A549 (cell line): ENCODE measurements around the gene BCDIN3D. TPM values are rescaled to one million over a fixed set of nuclear protein-coding genes. Genes with fewer than 3 reads are reported as not detected.
"Not testable (repeated sequence)": the region's sequence is repeated elsewhere in the genome, so short reads cannot be mapped to it uniquely, and the experiment has no call there.

Experiments
- ATAC-seq, 2 experiments: fragments of 200-7000 bp in 1 of 2; fragments of >200 bp in 1 of 2; cut with Nextera tagmentation in 1 of 2; cut with Tn5 transposase in 1 of 2; 3 replicates each; pipeline versions ENCODE4 v1.8.0 to v1.9.1; 2018 to 2020; ENCODE audit warnings: mild to moderate bottlenecking in 1 of 2, moderate library complexity in 1 of 2
- CTCF ChIA-PET: fragments of 300-600 bp; sonication (Branson Sonifier 250); formaldehyde crosslinking; extraction: SDS; loops from one replicate; lab custom pipeline; 2021; ENCODE audit warnings: antibody characterized with exemption, inconsistent platforms; lab: Yijun Ruan, JAX
- POLR2A ChIA-PET: fragments of 350-600 bp; formaldehyde crosslinking; extraction: SDS; loops from one replicate; lab custom pipeline; 2021; ENCODE audit warnings: antibody characterized with exemption, inconsistent platforms; lab: Yijun Ruan, JAX
- DNase-seq, 2 experiments: peaks; one replicate each; pipeline versions ENCODE4 v3.0.0 to v3.0.0-alpha.2; 2011 to 2016; ENCODE audit warnings: low read depth in 1 of 2, low spot score in 1 of 2
- FAIRE-seq: peaks from 2 replicates; lab custom pipeline; 2011; peaks lifted over from hg19 to GRCh38; lab: Jason Lieb, UNC
- H3K27ac ChIP-seq, 2 experiments: fragments of >200 bp; sonication (Bioruptor Twin); formaldehyde crosslinking; 3 replicates each; pipeline ENCODE4 v1.5.1; 2016 to 2017
- H3K4me1 ChIP-seq: fragments of >200 bp; sonication (Bioruptor Twin); formaldehyde crosslinking; 3 replicates; pipeline ENCODE4 v1.6.1; 2016
- H3K4me2 ChIP-seq: fragments of >200 bp; sonication (Bioruptor Twin); formaldehyde crosslinking; 3 replicates; pipeline ENCODE4 v1.6.1; 2016
- H3K4me3 ChIP-seq: fragments of >200 bp; sonication (Bioruptor Twin); formaldehyde crosslinking; 3 replicates; pipeline ENCODE4 v1.5.1; 2016
- H3K9me3 ChIP-seq: fragments of >200 bp; sonication (Bioruptor Twin); formaldehyde crosslinking; 3 replicates; pipeline ENCODE4 v1.6.1; 2016
- CBX2 ChIP-seq: fragments of 200-600 bp; sonication (generic); IDR thresholded peaks from 2 replicates; pipeline ENCODE4 v1.6.1; 2016; ENCODE audit warnings: low read depth, mild to moderate bottlenecking, borderline replicate concordance
- EHF ChIP-seq: fragments of 250-450 bp; sonication (Bioruptor Pico); IDR thresholded peaks from 2 replicates; pipeline ENCODE4 v1.5.0; 2020; ENCODE audit warnings: mild to moderate bottlenecking
- ESRRA ChIP-seq: fragments of 150-350 bp; IDR thresholded peaks from 2 replicates; pipeline ENCODE4 v1.6.1; 2014; ENCODE audit warnings: mild to moderate bottlenecking, low read length, borderline replicate concordance
- FOSB ChIP-seq: fragments of 250-450 bp; sonication (Bioruptor Pico); IDR thresholded peaks from 2 replicates; pipeline ENCODE4 v1.5.0; 2020; ENCODE audit warnings: mild to moderate bottlenecking, moderate library complexity
- FOXS1 ChIP-seq: fragments of 250-450 bp; sonication (Bioruptor Pico); IDR thresholded peaks from 2 replicates; pipeline ENCODE4 v1.5.0; 2020; ENCODE audit warnings: mild to moderate bottlenecking, moderate library complexity
- HOXA7 ChIP-seq: fragments of 250-450 bp; sonication (Bioruptor Pico); IDR thresholded peaks from 2 replicates; pipeline ENCODE4 v1.5.0; 2020; ENCODE audit warnings: mild to moderate bottlenecking, moderate library complexity
- HOXB13 ChIP-seq: fragments of 250-450 bp; sonication (Bioruptor Pico); IDR thresholded peaks from 2 replicates; pipeline ENCODE4 v1.5.0; 2020; ENCODE audit warnings: low read depth, mild to moderate bottlenecking, moderate library complexity
- HOXB5 ChIP-seq: fragments of 250-450 bp; sonication (Bioruptor Pico); IDR thresholded peaks from 2 replicates; pipeline ENCODE4 v1.5.0; 2020; ENCODE audit warnings: mild to moderate bottlenecking, moderate library complexity
- JUN ChIP-seq, 2 experiments: fragments of >200 bp; sonication (Bioruptor Twin); formaldehyde crosslinking; IDR thresholded peaks; 2 replicates in 1 of 2; 3 replicates in 1 of 2; pipeline ENCODE4 v1.6.1; 2016 to 2017
- JUNB ChIP-seq: fragments of >200 bp; sonication (Bioruptor Twin); formaldehyde crosslinking; IDR thresholded peaks from 2 replicates; pipeline ENCODE4 v1.6.1; 2016
- KDM5A ChIP-seq: fragments of 200-600 bp; sonication (generic); IDR thresholded peaks from 2 replicates; pipeline ENCODE4 v1.6.1; 2016; ENCODE audit warnings: antibody characterized with exemption, mild to moderate bottlenecking
- MAZ ChIP-seq: fragments of 150-350 bp; IDR thresholded peaks from 2 replicates; pipeline ENCODE4 v1.6.1; 2014; ENCODE audit warnings: antibody characterized with exemption, low read depth, low read length, borderline replicate concordance
- PHF8 ChIP-seq: fragments of 200-600 bp; sonication (generic); IDR thresholded peaks from 2 replicates; pipeline ENCODE4 v1.6.1; 2016; ENCODE audit warnings: low read depth, mild to moderate bottlenecking, antibody characterized with exemption, moderate library complexity, borderline replicate concordance
- POLR2AphosphoS2 ChIP-seq: conservative IDR thresholded peaks from 2 replicates; pipeline ENCODE4 v1.6.1; 2012; ENCODE audit warnings: low read length, improper control_type of control experiment, inconsistent platforms
- SMC3 ChIP-seq: fragments of >200 bp; sonication (Bioruptor Twin); formaldehyde crosslinking; IDR thresholded peaks from 3 replicates; pipeline ENCODE4 v1.6.1; 2018; ENCODE audit warnings: inconsistent platforms
- TFCP2L1 ChIP-seq: fragments of 250-450 bp; sonication (Bioruptor Pico); IDR thresholded peaks from 2 replicates; pipeline ENCODE4 v1.5.0; 2021; ENCODE audit warnings: mild to moderate bottlenecking
- ZC3H11A ChIP-seq: fragments of 450-650 bp; IDR thresholded peaks from 2 replicates; pipeline ENCODE4 v1.6.1; 2014; ENCODE audit warnings: antibody characterized with exemption, mild to moderate bottlenecking
- ZFP36 ChIP-seq: fragments of 450-650 bp; IDR thresholded peaks from 2 replicates; pipeline ENCODE4 v1.6.1; 2014; ENCODE audit warnings: borderline replicate concordance; ENCODE audit not compliant: partially characterized antibody
- WGBS: methylation state at CpG from one replicate; pipeline ENCODE4 v1.1.6; 2017; ENCODE audit errors: missing lambda C conversion rate; 5-methylcytosine and 5-hydroxymethylcytosine counted together
- polyA plus RNA-seq, 4 experiments: library from polyadenylated mRNA; depleted of rRNA in 3 of 4; stranded (reverse); fragments of >200 nt; fragmentation: RNase III in 1 of 4; extraction: RNeasy Plus Mini Kit Qiagen cat#74134 plus additional on column Dnase treatment in 1 of 4; gene quantifications; 2 replicates in 3 of 4; 3 replicates in 1 of 4; pipeline ENCODE4 v1.2.3, GENCODE V29; 2011 to 2017

Gene BCDIN3D
- polyA plus RNA-seq, 2 of the 4 experiments (the other 2 are of a cell fraction), result 4.2 to 5.8 TPM

DNA sequence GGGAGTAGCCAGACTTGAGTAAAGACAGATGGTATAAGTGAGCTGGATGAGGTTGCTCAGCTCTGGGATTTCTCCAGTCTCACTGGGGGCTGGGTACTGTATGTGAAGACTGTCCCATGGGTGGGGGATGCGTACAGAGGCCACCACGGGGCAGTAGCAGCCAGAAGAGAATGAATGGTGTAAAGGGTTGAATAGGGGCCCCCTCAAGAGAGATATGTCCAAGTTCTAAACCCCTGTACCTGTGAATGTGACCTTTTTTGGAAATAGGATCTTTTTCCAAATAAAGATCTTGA is 21.8 kb upstream of the BCDIN3D start:
- TF ChIP-seq ESRRA (no peak), ZFP36 (no peak)
- POLR2A ChIA-PET, result interaction anchor here (0.5 kb wide), 1 partner anchor 45 kb away, joined by 6 read pairs; no protein-coding TSS in a partner anchor

DNA sequence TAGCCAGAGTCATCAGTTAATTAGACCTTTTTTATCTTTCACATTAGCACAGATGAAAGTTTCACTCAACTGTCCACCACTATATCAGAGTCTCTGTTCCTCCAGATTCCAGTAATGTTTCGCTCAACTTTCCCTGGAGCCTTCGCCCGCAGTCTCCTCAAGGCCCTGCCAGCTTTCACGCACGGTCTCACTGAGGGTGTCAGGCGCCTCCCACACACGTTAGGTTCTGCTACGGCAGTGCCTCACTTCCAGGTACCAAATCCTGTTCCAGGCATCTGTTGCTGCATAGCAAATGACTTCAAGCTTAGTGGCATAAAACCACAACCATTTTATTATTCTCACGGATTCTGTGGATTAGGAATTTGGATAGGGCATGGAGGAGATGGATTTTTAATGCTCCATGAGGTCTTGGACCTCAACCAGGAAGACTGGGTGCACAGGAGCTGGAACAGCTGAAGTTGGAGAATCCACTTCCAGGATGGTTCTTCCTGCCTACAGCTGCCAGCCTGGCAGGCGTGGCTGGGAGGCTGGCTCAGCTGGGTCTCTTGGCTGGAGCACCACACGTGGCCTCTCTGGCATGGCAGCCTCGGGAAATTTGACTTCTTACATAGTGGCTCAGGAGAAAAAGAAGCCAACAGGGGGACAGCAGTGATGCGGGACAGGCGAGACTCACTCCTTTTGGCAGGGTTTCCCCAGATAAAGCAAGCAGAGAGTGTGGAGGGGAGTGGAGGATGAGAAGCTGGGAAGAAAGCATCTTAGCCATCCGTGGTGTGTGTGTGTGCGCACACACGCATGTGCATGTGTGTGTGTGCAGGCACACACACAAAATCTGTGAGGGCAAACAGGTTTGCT is 21.3 kb upstream of the BCDIN3D start:
- ATAC-seq, result no peak
- H3K9me3 ChIP-seq, result no peaks in the 10 kb centered on the region
- ChIA-PET CTCF (interaction anchor here (0.7 to 11.5 kb wide), 11 partner anchors 8 to 207 kb away, joined by 3 to 104 read pairs (median 4); no protein-coding TSS in a partner anchor), POLR2A (interaction anchor here (0.5 kb wide), 1 partner anchor 44 kb away, joined by 6 read pairs; no protein-coding TSS in a partner anchor)
- no peaks in the 10 kb centered on the region; the same call in 2 of the 3 replicates for H3K4me1 ChIP-seq
- WGBS, result 69% methylated on average over 17 of the region's 17 CpGs
- H3K27ac ChIP-seq, result no peak overlapping the region
- no peak for FAIRE-seq
- no peak overlapping the region for H3K4me2 ChIP-seq
- no peak overlapping the region for H3K4me3 ChIP-seq
- no peak for DNase-seq
- TF ChIP-seq TFCP2L1 (CRISPR knock-in tag), result no peak
- TF ChIP-seq KDM5A, result no peak
- TF ChIP-seq FOSB (CRISPR knock-in tag), result no peak
- no peak for TF ChIP-seq EHF
- no peak for TF ChIP-seq JUN (IDR thresholded peaks at IDR 0.05)
- TF ChIP-seq FOXS1 (CRISPR knock-in tag), result no peak
- no peak for TF ChIP-seq PHF8
- TF ChIP-seq ZC3H11A, result no peak
- no peak for TF ChIP-seq MAZ
- TF ChIP-seq SMC3, result no peak
- no peak for TF ChIP-seq POLR2AphosphoS2
- no peak for TF ChIP-seq JUNB
- no peak for TF ChIP-seq HOXB13 (CRISPR knock-in tag)

More for the DNA sequence above, 21.8 kb upstream of the BCDIN3D start:
- H3K9me3 ChIP-seq, result no peaks in the 10 kb centered on the region
- ATAC-seq (no peak), FAIRE-seq (no peak), DNase-seq (no peak)
- H3K4me2 ChIP-seq, result no peak overlapping the region
- no peak overlapping the region for H3K27ac ChIP-seq
- 22% methylated on average over 2 of the region's 2 CpGs for WGBS
- CTCF ChIA-PET, result interaction anchor here (0.7 to 11.5 kb wide), 8 partner anchors 9 to 206 kb away, joined by 3 to 104 read pairs (median 6); no protein-coding TSS in a partner anchor
- no peaks in the 10 kb centered on the region; the same call in 2 of the 3 replicates for H3K4me1 ChIP-seq
- H3K4me3 ChIP-seq, result no peak overlapping the region

DNA sequence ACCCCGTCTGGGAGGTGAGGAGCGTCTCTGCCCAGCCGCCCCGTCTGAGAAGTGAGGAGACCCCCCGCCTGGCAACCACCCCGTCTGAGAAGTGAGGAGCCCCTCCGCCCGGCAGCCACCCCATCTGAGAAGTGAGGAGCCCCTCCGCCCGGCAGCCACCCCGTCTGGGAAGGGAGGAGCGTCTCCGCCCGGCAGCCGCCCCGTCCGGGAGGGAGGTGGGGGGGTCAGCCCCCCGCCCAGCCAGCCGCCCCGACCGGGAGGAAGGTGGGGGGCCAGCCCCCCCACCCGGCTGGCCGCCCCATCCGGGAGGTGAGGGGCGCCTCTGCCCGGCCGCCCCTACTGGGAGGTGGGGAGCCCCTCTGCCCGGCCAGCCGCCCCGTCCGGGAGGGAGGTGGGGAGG is 18.0 kb upstream of the BCDIN3D start:
- CTCF ChIA-PET, result interaction anchor here (1.5 kb wide), 1 partner anchor 22 kb away, joined by 3 read pairs; no protein-coding TSS in a partner anchor
- ATAC-seq, H3K4me3 ChIP-seq, H3K9me3 ChIP-seq, DNase-seq, POLR2A ChIA-PET, H3K4me1 ChIP-seq, H3K4me2 ChIP-seq, FAIRE-seq, H3K27ac ChIP-seq: not testable (repeated sequence)
- no CpG with 5 or more reads among the region's 31 CpGs for WGBS

- FAIRE-seq, DNase-seq, H3K27ac ChIP-seq, H3K9me3 ChIP-seq, H3K4me3 ChIP-seq, H3K4me1 ChIP-seq, ATAC-seq, POLR2A ChIA-PET, H3K4me2 ChIP-seq: not testable (repeated sequence)
- WGBS, result 60% methylated on average over 4 of the region's 4 CpGs
- CTCF ChIA-PET, result interaction anchor here (1.2 to 3.4 kb wide), 5 partner anchors 9 to 90 kb away, joined by 4 to 18 read pairs (median 5); no protein-coding TSS in a partner anchor
These were observed 13.0 kb upstream of the BCDIN3D start for GRCh38 chr12:49855890-49856289.

DNA sequence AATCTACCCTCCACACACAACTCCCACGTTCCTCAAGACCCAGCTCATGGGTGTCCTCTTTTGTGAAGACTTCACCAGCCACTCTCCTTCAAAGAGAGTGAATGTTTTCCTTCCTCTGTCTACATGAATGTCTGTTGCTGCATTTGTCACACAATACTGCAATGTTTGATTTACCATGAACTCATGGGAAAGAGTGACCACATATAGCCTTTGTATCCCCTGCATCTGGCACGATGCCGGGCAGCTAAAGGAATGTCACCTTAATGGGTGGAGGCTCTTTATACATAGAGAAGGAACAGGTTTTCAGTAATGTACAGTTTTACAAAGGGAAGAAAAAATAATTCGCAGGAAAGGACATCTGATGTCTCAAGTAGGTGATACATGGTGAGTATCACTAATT is 12.1 kb upstream of the BCDIN3D start:
- POLR2A ChIA-PET, result no interaction called here
- peak in 1 of 2 experiments; percentile 47; a peak in 2 of 6 replicates for ATAC-seq
- TF ChIP-seq HOXA7, result no peak
- no peak for TF ChIP-seq HOXB5 (CRISPR knock-in tag)
- no peak for TF ChIP-seq CBX2

More for the DNA sequence above, 12.1 kb upstream of the BCDIN3D start:
- Histone ChIP-seq H3K27ac (no peak overlapping the region), H3K4me2 (no peak overlapping the region), H3K4me1 (no peaks in the 10 kb centered on the region), H3K4me3 (no peak overlapping the region), H3K9me3 (no peaks in the 10 kb centered on the region)
- DNase-seq, result no peak
- CTCF ChIA-PET, result interaction anchor here (0.8 to 2.3 kb wide), 5 partner anchors 12 to 201 kb away, joined by 3 to 6 read pairs (median 4); no protein-coding TSS in a partner anchor
- WGBS, result 59% methylated on average over 4 of the region's 4 CpGs
- FAIRE-seq, result no peak
